ENCODE measurements around the gene VASH1.
A peak's percentile ranks its signal among the peaks of the same experiment; 100 is the strongest.

The VASH1 gene

DNA sequence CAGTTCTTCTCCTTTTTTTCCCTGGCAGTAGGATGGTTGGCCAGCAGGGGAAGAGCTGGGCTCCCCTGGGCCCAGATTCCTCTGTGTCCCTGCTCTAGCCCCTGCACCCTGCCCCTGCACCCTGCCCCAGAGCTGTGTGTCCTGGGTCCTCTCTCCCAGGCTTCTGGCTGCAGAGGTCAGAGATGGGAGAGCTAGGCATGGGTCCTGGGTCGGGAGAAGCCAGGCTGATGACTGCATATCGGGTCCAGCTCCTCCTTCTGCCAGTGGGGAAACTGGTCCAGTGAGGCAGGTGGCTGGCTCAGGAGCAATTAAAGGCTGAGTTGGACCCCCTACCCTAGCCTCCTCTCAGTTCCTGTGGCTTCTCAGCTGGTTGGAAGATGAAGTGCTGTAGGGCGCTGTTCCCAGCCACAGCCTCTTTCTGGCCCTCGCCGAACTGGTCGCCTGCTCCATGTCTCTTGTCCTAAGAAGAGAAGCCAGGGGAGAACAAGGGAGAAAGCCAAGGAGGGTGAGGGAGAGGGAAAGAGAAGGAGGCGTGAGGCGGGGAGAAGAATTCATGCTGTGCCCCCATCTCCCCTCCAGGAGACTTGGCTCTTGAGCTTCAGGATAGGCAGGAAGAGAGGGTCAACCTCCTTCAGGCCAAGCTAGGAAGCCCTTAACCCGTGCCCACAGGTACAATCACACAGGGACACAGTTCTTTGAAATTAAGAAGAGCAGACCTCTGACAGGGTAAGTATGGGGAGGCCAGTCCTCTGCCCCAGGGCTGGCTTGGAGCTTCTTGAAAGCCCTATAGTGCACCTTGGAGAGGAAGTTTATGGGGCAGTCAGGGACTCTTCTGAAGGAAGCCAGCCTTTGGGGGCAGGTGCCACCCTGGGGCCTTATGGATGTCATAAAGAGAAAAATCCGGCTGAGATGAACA lies 9.5 kb downstream of the VASH1 start:
- Histone ChIP-seq H3K27me3 (ENCODE audit: insufficient read depth, poor library complexity, severe bottlenecking) (no peaks in the 10 kb centered on the region), H3K27ac (replicated peaks) (no peak overlapping the region), H3K4me3 (replicated peaks; ENCODE audit: insufficient read depth, low read length) (no peak overlapping the region)
- TF ChIP-seq POLR2AphosphoS5 (IDR thresholded peaks at IDR 0.05; ENCODE audit: low read depth) (no peak), GABPA (IDR thresholded peaks at IDR 0.05; ENCODE audit: low read depth) (no peak)
- TF ChIP-seq, protein P1, sequence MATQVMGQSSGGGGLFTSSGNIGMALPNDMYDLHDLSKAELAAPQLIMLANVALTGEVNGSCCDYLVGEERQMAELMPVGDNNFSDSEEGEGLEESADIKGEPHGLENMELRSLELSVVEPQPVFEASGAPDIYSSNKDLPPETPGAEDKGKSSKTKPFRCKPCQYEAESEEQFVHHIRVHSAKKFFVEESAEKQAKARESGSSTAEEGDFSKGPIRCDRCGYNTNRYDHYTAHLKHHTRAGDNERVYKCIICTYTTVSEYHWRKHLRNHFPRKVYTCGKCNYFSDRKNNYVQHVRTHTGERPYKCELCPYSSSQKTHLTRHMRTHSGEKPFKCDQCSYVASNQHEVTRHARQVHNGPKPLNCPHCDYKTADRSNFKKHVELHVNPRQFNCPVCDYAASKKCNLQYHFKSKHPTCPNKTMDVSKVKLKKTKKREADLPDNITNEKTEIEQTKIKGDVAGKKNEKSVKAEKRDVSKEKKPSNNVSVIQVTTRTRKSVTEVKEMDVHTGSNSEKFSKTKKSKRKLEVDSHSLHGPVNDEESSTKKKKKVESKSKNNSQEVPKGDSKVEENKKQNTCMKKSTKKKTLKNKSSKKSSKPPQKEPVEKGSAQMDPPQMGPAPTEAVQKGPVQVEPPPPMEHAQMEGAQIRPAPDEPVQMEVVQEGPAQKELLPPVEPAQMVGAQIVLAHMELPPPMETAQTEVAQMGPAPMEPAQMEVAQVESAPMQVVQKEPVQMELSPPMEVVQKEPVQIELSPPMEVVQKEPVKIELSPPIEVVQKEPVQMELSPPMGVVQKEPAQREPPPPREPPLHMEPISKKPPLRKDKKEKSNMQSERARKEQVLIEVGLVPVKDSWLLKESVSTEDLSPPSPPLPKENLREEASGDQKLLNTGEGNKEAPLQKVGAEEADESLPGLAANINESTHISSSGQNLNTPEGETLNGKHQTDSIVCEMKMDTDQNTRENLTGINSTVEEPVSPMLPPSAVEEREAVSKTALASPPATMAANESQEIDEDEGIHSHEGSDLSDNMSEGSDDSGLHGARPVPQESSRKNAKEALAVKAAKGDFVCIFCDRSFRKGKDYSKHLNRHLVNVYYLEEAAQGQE (IDR thresholded peaks at IDR 0.05; ENCODE audit: insufficient replicate concordance, low read depth): no peak
- DNase-seq (ENCODE audit: low read depth in 1 of 2, low spot score in 1 of 2): no peak

DNA sequence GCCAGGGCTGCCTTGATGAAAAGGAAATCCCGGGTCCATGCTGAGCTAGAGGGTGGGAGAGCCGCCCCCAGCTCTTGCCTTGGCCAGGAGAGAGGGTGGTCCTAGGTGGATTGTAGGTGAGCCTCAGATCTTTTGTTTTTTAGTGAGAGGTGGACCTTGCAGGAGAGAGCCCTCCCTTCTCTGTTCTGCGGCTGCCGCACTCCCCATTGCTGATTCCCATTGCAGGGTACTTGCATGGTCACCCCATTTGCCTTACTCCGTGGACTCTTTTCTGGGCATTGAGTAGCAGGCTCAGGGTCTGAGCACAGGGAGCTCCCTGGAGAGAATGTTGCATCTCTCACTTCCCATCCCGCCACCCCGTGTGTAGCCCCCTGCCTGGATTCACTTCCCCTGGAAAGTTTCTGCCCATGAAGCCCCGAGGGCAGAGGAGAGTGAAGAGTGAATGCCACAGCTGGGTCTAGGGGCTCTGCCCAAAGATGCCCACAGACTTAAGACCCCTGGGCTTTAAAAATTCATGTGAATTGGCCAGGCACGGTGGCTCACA lies 10.2 kb downstream of the VASH1 start:
- TF ChIP-seq SPI1 (IDR thresholded peaks at IDR 0.05; ENCODE audit: borderline replicate concordance, low read depth): no peak
- TF ChIP-seq POLR2AphosphoS5 (IDR thresholded peaks at IDR 0.05; ENCODE audit: low read depth): no peak
- no peak for TF ChIP-seq GABPA (IDR thresholded peaks at IDR 0.05; ENCODE audit: low read depth)
- TF ChIP-seq, protein P1 (IDR thresholded peaks at IDR 0.05; ENCODE audit: insufficient replicate concordance, low read depth): no peak
- TF ChIP-seq, protein P2, sequence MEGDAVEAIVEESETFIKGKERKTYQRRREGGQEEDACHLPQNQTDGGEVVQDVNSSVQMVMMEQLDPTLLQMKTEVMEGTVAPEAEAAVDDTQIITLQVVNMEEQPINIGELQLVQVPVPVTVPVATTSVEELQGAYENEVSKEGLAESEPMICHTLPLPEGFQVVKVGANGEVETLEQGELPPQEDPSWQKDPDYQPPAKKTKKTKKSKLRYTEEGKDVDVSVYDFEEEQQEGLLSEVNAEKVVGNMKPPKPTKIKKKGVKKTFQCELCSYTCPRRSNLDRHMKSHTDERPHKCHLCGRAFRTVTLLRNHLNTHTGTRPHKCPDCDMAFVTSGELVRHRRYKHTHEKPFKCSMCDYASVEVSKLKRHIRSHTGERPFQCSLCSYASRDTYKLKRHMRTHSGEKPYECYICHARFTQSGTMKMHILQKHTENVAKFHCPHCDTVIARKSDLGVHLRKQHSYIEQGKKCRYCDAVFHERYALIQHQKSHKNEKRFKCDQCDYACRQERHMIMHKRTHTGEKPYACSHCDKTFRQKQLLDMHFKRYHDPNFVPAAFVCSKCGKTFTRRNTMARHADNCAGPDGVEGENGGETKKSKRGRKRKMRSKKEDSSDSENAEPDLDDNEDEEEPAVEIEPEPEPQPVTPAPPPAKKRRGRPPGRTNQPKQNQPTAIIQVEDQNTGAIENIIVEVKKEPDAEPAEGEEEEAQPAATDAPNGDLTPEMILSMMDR (IDR thresholded peaks at IDR 0.05; ENCODE audit: insufficient read depth, low read length): no peak
- Histone ChIP-seq H3K4me3 (replicated peaks; ENCODE audit: insufficient read depth, low read length) (no peak overlapping the region), H3K27me3 (ENCODE audit: insufficient read depth, poor library complexity, severe bottlenecking) (no peaks in the 10 kb centered on the region), H3K27ac (replicated peaks) (no peak overlapping the region)
- no peak for DNase-seq (ENCODE audit: low read depth in 1 of 2, low spot score in 1 of 2)

DNA sequence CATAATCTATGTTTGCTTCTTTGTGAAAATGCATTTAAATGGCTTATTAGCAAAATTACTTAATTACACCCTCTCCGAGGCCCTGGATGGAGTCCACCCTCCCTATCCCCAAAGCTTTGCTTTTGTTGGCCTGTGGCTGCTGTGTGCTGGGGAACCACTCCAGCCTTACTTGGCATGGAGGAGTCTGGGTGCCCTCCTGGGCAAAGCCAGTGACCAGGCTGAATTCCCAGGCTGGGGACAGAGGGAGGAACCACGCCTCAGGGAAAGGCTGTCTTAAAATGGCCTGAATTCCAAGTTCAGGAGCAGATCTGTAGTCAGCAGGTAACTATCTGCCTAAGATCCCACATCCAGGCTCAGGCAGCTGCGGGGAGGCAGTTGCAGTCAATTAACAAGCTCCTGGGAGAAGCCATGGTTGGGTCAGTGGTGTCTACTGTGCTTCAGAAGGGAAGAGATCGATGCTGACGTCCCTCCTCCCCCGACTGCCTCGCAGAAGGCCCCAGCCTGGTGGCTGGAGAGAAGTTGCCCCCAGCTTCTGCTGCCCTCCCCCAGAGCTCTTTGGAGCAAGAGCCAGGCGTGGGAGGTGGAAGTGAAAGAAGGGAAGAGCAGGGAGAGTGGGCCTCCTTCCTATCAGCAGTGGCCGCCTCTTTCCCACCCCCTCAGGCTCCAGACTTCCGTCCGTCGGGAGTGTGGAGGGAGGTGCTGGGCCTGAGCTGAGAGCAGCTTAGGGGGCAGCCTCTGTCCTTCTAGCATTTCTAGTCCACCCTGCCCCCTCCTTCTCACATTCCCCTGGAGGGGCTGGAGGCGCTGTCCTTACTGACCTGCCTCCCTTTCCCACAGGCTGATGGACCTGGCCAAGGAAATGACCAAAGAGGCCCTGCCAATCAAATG lies 11.3 kb downstream of the VASH1 start:
- Histone ChIP-seq H3K4me3 (replicated peaks; ENCODE audit: insufficient read depth, low read length) (no peak overlapping the region), H3K27ac (replicated peaks) (no peak overlapping the region), H3K27me3 (ENCODE audit: insufficient read depth, poor library complexity, severe bottlenecking) (no peaks in the 10 kb centered on the region)
- TF ChIP-seq POLR2AphosphoS5 (IDR thresholded peaks at IDR 0.05; ENCODE audit: low read depth) (no peak), GABPA (IDR thresholded peaks at IDR 0.05; ENCODE audit: low read depth) (no peak), SPI1 (IDR thresholded peaks at IDR 0.05; ENCODE audit: borderline replicate concordance, low read depth) (no peak)
- TF ChIP-seq, protein P1 (IDR thresholded peaks at IDR 0.05; ENCODE audit: insufficient replicate concordance, low read depth): no peak
- TF ChIP-seq, protein P2 (IDR thresholded peaks at IDR 0.05; ENCODE audit: insufficient read depth, low read length): no peak
- peak in 1 of 2 experiments; percentile 61 for DNase-seq (ENCODE audit: low read depth in 1 of 2, low spot score in 1 of 2)
